Hypothalamus (tissue), 51 donors: ENCODE data around the gene PBX2.
A peak's percentile ranks its signal among the peaks of the same experiment; 100 is the strongest.
"Not testable (repeated sequence)": the region's sequence is repeated elsewhere in the genome, so short reads cannot be mapped to it uniquely, and the experiment has no call there.

ENCODE experiments used
- DNase-seq, 51 donors: peaks; one replicate each; lab custom pipeline; 2025; lab: John Stamatoyannopoulos, UW

PBX2 gene

GRCh38 chr6:32188381-32189068, 1.5 kb downstream of the PBX2 start:
- DNase-seq, result no peak

GRCh38 chr6:32187725-32188380, 2.1 kb downstream of the PBX2 start:
- not testable (repeated sequence) for DNase-seq

GRCh38 chr6:32187009-32187709, 2.8 kb downstream of the PBX2 start:
- DNase-seq, result no peak

- DNase-seq, result not testable (repeated sequence)
Observed at GRCh38 chr6:32186151-32186840, 3.7 kb downstream of the PBX2 start.

GRCh38 chr6:32185681-32186131, 4.3 kb downstream of the PBX2 start:
- peak in 11 of 51 donors; percentile 11 to 50 (median 24) for DNase-seq

GRCh38 chr6:32184084-32184640, 5.8 kb downstream of the PBX2 start, which contains the start of gene AGER:
Gene AGER, minus strand, starts transcription at chr6:32184253. Its CDS starts 31 bp downstream, at chr6:32184222.
- DNase-seq, result no peak

- DNase-seq, result no peak
Observed at GRCh38 chr6:32183483-32184083, 6.4 kb downstream of the PBX2 start.

GRCh38 chr6:32183030-32183429, 7.0 kb downstream of the PBX2 start:
- DNase-seq, result no peak

- no peak for DNase-seq
Observed at GRCh38 chr6:32182555-32182981, 7.4 kb downstream of the PBX2 start.

- no peak for DNase-seq
Observed at GRCh38 chr6:32181915-32182529, 8.0 kb downstream of the PBX2 start.

GRCh38 chr6:32181148-32181702, 8.8 kb downstream of the PBX2 start:
- no peak for DNase-seq

GRCh38 chr6:32179766-32180405, 10.1 kb downstream of the PBX2 start:
- DNase-seq, result no peak

- no peak for DNase-seq
Observed at GRCh38 chr6:32178547-32179440, 11.2 kb downstream of the PBX2 start.

GRCh38 chr6:32177788-32178546, 12.0 kb downstream of the PBX2 start, which contains the start of gene RNF5:
Gene RNF5, plus strand, starts transcription at chr6:32178405. Its CDS starts 107 bp downstream, at chr6:32178512.
- DNase-seq, result peak in 50 of 51 donors; percentile 47 to 100 (median 95)

- DNase-seq, result peak in 8 of 51 donors; percentile 21 to 59 (median 52)
Observed at GRCh38 chr6:32177183-32177787, 12.7 kb downstream of the PBX2 start.

GRCh38 chr6:32176476-32177182, 13.4 kb downstream of the PBX2 start:
- DNase-seq, result no peak
